Neural progenitor cell (in vitro differentiated cells): ENCODE measurements around the gene PCYOX1L.

ENCODE experiments used
- EZH2 ChIP-seq: fragments of 200-600 bp; sonication (generic); IDR thresholded peaks from 2 replicates; pipeline ENCODE4 v1.6.1; 2017; ENCODE audit warnings: antibody characterized with exemption, mild to moderate bottlenecking, moderate library complexity
- TF ChIP-seq, protein P1 (sequence below): fragments of 200-600 bp; sonication (generic); IDR thresholded peaks from 2 replicates; pipeline ENCODE4 v1.5.1; 2017; ENCODE audit warnings: antibody characterized with exemption, mild to moderate bottlenecking

DNA sequence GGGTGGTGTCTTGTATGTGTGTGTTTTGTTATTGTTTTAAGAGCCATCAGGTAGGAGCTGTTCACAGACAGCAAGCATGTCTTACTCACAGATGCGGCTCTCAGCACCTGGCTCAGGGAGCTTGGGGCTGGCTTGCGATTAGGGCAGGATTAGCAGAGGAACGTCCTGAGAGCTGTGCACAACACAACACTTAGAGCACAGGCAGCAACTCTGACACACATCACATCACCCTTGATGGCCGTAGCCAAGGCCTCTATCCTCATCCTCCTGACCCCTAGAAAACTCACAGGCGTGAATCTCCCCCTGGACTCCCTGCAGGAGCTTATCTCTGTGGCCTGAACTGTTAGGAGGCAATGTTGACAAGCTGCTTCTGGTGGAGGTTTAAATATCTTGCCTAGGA lies 28.3 kb downstream of the PCYOX1L start:
- TF ChIP-seq, protein P1, sequence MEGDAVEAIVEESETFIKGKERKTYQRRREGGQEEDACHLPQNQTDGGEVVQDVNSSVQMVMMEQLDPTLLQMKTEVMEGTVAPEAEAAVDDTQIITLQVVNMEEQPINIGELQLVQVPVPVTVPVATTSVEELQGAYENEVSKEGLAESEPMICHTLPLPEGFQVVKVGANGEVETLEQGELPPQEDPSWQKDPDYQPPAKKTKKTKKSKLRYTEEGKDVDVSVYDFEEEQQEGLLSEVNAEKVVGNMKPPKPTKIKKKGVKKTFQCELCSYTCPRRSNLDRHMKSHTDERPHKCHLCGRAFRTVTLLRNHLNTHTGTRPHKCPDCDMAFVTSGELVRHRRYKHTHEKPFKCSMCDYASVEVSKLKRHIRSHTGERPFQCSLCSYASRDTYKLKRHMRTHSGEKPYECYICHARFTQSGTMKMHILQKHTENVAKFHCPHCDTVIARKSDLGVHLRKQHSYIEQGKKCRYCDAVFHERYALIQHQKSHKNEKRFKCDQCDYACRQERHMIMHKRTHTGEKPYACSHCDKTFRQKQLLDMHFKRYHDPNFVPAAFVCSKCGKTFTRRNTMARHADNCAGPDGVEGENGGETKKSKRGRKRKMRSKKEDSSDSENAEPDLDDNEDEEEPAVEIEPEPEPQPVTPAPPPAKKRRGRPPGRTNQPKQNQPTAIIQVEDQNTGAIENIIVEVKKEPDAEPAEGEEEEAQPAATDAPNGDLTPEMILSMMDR = no peak
- no peak for TF ChIP-seq EZH2
